Trophoblast cell (in vitro differentiated cells and primary cell): Measurements from ENCODE around the gene CDC34.

Experiments
- DNase-seq, 2 donors: peaks; one replicate each; pipeline ENCODE4 v3.0.0-alpha.2; 2016
- H2AFZ ChIP-seq: 2 replicates; pipeline ENCODE4 v1.6.1; 2013; ENCODE audit warnings: low read length, moderate library complexity, mild to moderate bottlenecking; ENCODE audit not compliant: insufficient read depth, poor library complexity
- H2AK5ac ChIP-seq: 2 replicates; pipeline ENCODE4 v1.6.1; 2013; ENCODE audit warnings: mild to moderate bottlenecking, low read length
- H2BK120ac ChIP-seq: 2 replicates; pipeline ENCODE4 v1.6.1; 2013; ENCODE audit warnings: low read length, mild to moderate bottlenecking, moderate library complexity; ENCODE audit not compliant: insufficient read depth, poor library complexity
- H2BK12ac ChIP-seq: 2 replicates; pipeline ENCODE4 v1.6.1; 2013; ENCODE audit warnings: mild to moderate bottlenecking, low read length, moderate library complexity
- H2BK5ac ChIP-seq: 2 replicates; pipeline ENCODE4 v1.6.1; 2013; ENCODE audit warnings: low read length, low read depth, moderate library complexity, mild to moderate bottlenecking; ENCODE audit not compliant: poor library complexity
- H3K14ac ChIP-seq: 2 replicates; pipeline ENCODE4 v1.6.1; 2013; ENCODE audit warnings: mild to moderate bottlenecking, low read length
- H3K18ac ChIP-seq: 2 replicates; pipeline ENCODE4 v1.6.1; 2013; ENCODE audit warnings: mild to moderate bottlenecking, low read length
- H3K23ac ChIP-seq: 2 replicates; pipeline ENCODE4 v1.6.1; 2013; ENCODE audit warnings: low read length
- H3K27ac ChIP-seq: 2 replicates; pipeline ENCODE4 v1.5.1; 2013; ENCODE audit warnings: low read depth, mild to moderate bottlenecking, inconsistent platforms, low read length, moderate library complexity
- H3K27me3 ChIP-seq: 2 replicates; pipeline ENCODE4 v1.6.1; 2013; ENCODE audit warnings: inconsistent platforms, mild to moderate bottlenecking, low read length, moderate library complexity; ENCODE audit not compliant: insufficient read depth
- H3K36me3 ChIP-seq, 2 experiments: 1 replicate in 1 of 2; 2 replicates in 1 of 2; pipeline ENCODE4 v1.6.1; 2013; ENCODE audit warnings: low read length in 2 of 2, mild to moderate bottlenecking in 2 of 2, moderate library complexity in 1 of 2; ENCODE audit not compliant: insufficient read depth in 2 of 2, control insufficient read depth in 1 of 2
- H3K4ac ChIP-seq: 2 replicates; pipeline ENCODE4 v1.6.1; 2013; ENCODE audit warnings: low read depth, mild to moderate bottlenecking, low read length, moderate library complexity
- H3K4me1 ChIP-seq, 2 experiments: 1 replicate in 1 of 2; 2 replicates in 1 of 2; pipeline ENCODE4 v1.6.1; 2013; ENCODE audit warnings: low read length in 2 of 2, mild to moderate bottlenecking in 2 of 2, moderate library complexity in 1 of 2; ENCODE audit not compliant: insufficient read depth in 2 of 2, control insufficient read depth in 1 of 2
- H3K4me2 ChIP-seq: 2 replicates; pipeline ENCODE4 v1.6.1; 2013; ENCODE audit warnings: inconsistent platforms, mild to moderate bottlenecking, low read length, moderate library complexity
- H3K4me3 ChIP-seq: 2 replicates; pipeline ENCODE4 v1.5.1; 2013; ENCODE audit warnings: mild to moderate bottlenecking, low read depth, low read length, inconsistent platforms
- H3K79me1 ChIP-seq: one replicate; pipeline ENCODE4 v1.6.1; 2013; ENCODE audit warnings: low read length
- H3K79me2 ChIP-seq: 2 replicates; pipeline ENCODE4 v1.6.1; 2013; ENCODE audit warnings: low read length, mild to moderate bottlenecking; ENCODE audit not compliant: control insufficient read depth, insufficient read depth, poor library complexity
- H3K9ac ChIP-seq: 2 replicates; pipeline ENCODE4 v1.6.1; 2013; ENCODE audit warnings: mild to moderate bottlenecking, low read length
- H3K9me3 ChIP-seq: 2 replicates; pipeline ENCODE4 v1.6.1; 2013; ENCODE audit warnings: low read depth, mild to moderate bottlenecking, control low read depth, inconsistent platforms, low read length; ENCODE audit not compliant: insufficient read depth
- H4K12ac ChIP-seq: 2 replicates; pipeline ENCODE4 v1.6.1; 2013; ENCODE audit warnings: low read depth, mild to moderate bottlenecking, low read length, moderate library complexity
- H4K8ac ChIP-seq: 2 replicates; pipeline ENCODE4 v1.6.1; 2013; ENCODE audit warnings: low read depth, mild to moderate bottlenecking, low read length, moderate library complexity
- H4K91ac ChIP-seq: one replicate; pipeline ENCODE4 v1.6.1; 2013; ENCODE audit warnings: low read depth, mild to moderate bottlenecking, low read length, moderate library complexity
- WGBS: extraction: QIAGEN DNeasy Blood & Tissue Kit; methylation state at CpG from one replicate; pipeline ENCODE4 v1.1.7; 2013; ENCODE audit warnings: missing lambda C conversion rate; ENCODE audit not compliant: insufficient read length, insufficient coverage; ENCODE audit errors: extremely low coverage; 5-methylcytosine and 5-hydroxymethylcytosine counted together

CDC34 gene

DNA sequence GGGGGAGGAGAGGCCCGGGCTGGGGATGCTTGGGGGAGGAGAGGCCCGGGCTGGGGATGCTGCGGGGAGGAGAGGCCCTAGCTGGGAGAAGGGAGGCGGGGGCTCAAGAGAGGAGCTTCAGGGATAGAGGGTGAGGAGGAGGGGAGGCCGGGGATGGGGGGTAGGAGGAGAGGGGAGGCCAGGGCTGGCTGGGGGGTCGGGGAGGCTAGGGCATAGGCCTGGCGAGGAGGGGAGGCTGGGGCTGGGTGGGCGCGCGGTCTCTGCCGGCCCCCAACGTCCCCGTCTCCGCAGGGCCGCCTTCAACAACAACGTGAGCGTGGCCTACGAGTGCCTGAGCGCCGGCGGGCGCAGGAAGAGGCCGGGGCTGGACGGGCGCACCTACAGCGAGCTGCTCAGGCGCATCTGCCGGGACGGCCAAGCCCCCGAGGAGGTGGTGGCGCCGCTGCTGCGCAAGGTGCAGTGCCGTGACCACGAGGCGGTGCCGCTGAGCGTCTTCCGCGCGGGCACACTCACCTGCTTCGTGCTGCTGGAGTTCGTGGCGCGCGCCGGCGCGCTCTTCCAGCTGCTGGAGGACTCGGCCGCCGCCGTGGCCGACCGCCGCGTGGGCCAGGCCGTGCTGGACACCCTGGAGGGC is 12.8 kb upstream of the CDC34 start:
- H3K27ac ChIP-seq, result no peak overlapping the region
- H3K27me3 ChIP-seq, result no peaks in the 10 kb centered on the region
- H4K12ac ChIP-seq, result no peak overlapping the region
- H2BK12ac ChIP-seq, result no peak overlapping the region
- H3K9me3 ChIP-seq, result peaks cover 8% of the 10 kb centered on the region
- no peak overlapping the region for H2AK5ac ChIP-seq
- H3K4me3 ChIP-seq, result no peak overlapping the region
- H3K18ac ChIP-seq, result peak overlapping the region; percentile 56
- peaks cover 4 to 12% of the 10 kb centered on the region in 2 experiments for H3K4me1 ChIP-seq
- no peaks in the 10 kb centered on the region for H3K79me2 ChIP-seq
- no CpG with 5 or more reads among the region's 58 CpGs for WGBS
- H3K23ac ChIP-seq, result no peak overlapping the region
- H4K8ac ChIP-seq, result no peak overlapping the region
- H3K4me2 ChIP-seq, result no peak overlapping the region
- H3K36me3 ChIP-seq, result peaks cover 7 to 13% of the 10 kb centered on the region in 2 experiments
- DNase-seq, result peak in 1 of 2 donors; percentile 11
- H4K91ac ChIP-seq, result no peak overlapping the region
- H3K9ac ChIP-seq, result no peak overlapping the region
- H2AFZ ChIP-seq, result no peak overlapping the region
- H3K4ac ChIP-seq, result no peak overlapping the region
- H2BK5ac ChIP-seq, result no peak overlapping the region
- H3K14ac ChIP-seq, result no peak overlapping the region
- H2BK120ac ChIP-seq, result no peak overlapping the region
- no peaks in the 10 kb centered on the region for H3K79me1 ChIP-seq

DNA sequence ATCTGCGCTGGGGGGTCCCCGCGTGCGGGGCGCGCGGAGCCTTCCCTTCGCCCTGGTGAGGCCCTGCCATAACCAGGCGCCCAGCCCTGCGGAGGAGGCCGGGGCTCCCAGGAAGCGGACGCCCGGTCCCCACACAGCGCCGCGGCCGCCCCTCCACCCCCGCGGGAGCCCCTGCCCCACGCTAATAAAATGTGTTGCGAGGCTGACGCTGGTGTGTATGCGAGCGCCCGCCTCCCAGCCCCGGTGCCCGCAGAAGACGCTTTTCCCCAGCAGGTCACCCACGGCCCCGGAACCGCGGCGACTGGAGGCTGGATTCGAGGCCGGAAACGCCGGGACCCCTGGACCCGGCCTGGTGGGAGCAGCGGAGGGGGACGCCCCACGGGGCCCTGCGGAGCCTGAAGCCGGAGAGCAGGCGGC is 12.1 kb upstream of the CDC34 start:
- Histone ChIP-seq H4K91ac (no peak overlapping the region), H3K14ac (no peak overlapping the region), H3K4me1 (peaks cover 4 to 12% of the 10 kb centered on the region in 2 experiments), H3K4me3 (no peak overlapping the region), H3K9ac (no peak overlapping the region), H2BK5ac (no peak overlapping the region), H2BK120ac (no peak overlapping the region), H3K18ac (no peak overlapping the region), H3K4ac (no peak overlapping the region), H3K9me3 (peaks cover 8% of the 10 kb centered on the region), H3K27me3 (no peaks in the 10 kb centered on the region), H2BK12ac (no peak overlapping the region), H3K27ac (no peak overlapping the region), H3K36me3 (peaks cover 0 to 8% of the 10 kb centered on the region in 2 experiments), H3K23ac (no peak overlapping the region), H2AK5ac (no peak overlapping the region), H4K8ac (no peak overlapping the region), H4K12ac (no peak overlapping the region), H3K79me2 (no peaks in the 10 kb centered on the region), H3K4me2 (no peak overlapping the region), H2AFZ (no peak overlapping the region), H3K79me1 (no peaks in the 10 kb centered on the region)
- no peak for DNase-seq
- WGBS, result no CpG with 5 or more reads among the region's 45 CpGs

GRCh38 chr19:522726-523125 is 8.8 kb upstream of the CDC34 start:
- Histone ChIP-seq H3K9ac (no peak overlapping the region), H2AFZ (no peak overlapping the region), H3K14ac (no peak overlapping the region), H3K27me3 (peaks cover 2% of the 10 kb centered on the region), H3K9me3 (peaks cover 8% of the 10 kb centered on the region), H4K12ac (no peak overlapping the region), H4K91ac (no peak overlapping the region), H2BK120ac (no peak overlapping the region), H2BK5ac (no peak overlapping the region), H3K18ac (no peak overlapping the region), H3K79me1 (no peaks in the 10 kb centered on the region), H2BK12ac (no peak overlapping the region), H3K79me2 (no peaks in the 10 kb centered on the region), H3K23ac (no peak overlapping the region), H3K4me3 (no peak overlapping the region), H3K27ac (no peak overlapping the region), H3K4me1 (peaks cover 0 to 3% of the 10 kb centered on the region in 2 experiments), H2AK5ac (no peak overlapping the region), H3K4ac (no peak overlapping the region), H3K36me3 (peaks cover 0 to 8% of the 10 kb centered on the region in 2 experiments), H4K8ac (no peak overlapping the region), H3K4me2 (no peak overlapping the region)
- no peak for DNase-seq
- WGBS, result no CpG with 5 or more reads among the region's 12 CpGs

- Histone ChIP-seq H3K9ac (no peak overlapping the region), H3K27me3 (peaks cover 2% of the 10 kb centered on the region), H3K9me3 (peaks cover 8% of the 10 kb centered on the region), H3K79me1 (no peaks in the 10 kb centered on the region), H3K4ac (no peak overlapping the region), H2BK120ac (no peak overlapping the region), H3K14ac (no peak overlapping the region), H2BK5ac (no peak overlapping the region), H3K18ac (no peak overlapping the region), H3K79me2 (no peaks in the 10 kb centered on the region), H4K91ac (no peak overlapping the region), H4K12ac (no peak overlapping the region), H3K4me2 (no peak overlapping the region), H2BK12ac (no peak overlapping the region), H3K36me3 (peaks cover 0 to 8% of the 10 kb centered on the region in 2 experiments), H3K4me1 (no peaks in the 10 kb centered on the region), H3K27ac (no peak overlapping the region), H3K4me3 (no peak overlapping the region), H3K23ac (no peak overlapping the region), H4K8ac (no peak overlapping the region), H2AFZ (no peak overlapping the region), H2AK5ac (no peak overlapping the region)
- peak; percentile 38 to 51 for DNase-seq
- whole genome bisulfite sequencing, result no CpG with 5 or more reads among the region's 29 CpGs
Observed at GRCh38 chr19:524062-524674, 7.4 kb upstream of the CDC34 start.
